ENCODE data around the gene TOR1AIP2.

DNA sequence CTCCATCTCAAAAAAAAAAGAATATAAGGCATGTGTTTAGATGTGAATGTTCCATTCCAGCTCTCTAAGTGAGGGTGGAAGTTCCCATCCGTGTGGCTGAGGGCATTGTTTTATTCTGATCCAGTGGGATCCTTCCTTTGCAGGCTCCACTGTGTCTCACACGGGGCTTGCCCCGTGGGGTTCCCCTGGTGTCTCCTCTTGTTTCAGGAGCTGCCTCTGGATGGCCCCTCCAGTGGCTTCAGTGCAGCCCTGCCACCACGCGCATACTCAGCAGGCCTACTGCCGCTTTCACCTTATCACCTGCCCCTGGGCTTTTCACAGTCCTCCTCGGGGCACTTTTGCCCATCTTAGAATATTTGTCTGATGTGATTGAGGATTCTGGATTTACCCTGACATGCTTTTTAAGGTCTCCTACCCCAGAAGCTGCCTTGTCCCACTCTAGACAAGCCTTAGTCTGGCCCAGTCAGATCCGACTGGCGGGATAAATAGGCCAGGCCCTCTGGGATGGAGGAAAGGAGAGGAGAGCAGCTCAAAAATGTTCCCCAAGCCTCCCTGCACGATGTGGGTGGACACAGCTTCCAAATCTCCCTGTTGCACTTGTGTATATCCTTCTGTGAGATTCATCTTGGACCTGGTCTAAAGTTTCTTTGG lies 79.3 kb downstream of the TOR1AIP2 start:
- TF ChIP-seq, protein P1, sequence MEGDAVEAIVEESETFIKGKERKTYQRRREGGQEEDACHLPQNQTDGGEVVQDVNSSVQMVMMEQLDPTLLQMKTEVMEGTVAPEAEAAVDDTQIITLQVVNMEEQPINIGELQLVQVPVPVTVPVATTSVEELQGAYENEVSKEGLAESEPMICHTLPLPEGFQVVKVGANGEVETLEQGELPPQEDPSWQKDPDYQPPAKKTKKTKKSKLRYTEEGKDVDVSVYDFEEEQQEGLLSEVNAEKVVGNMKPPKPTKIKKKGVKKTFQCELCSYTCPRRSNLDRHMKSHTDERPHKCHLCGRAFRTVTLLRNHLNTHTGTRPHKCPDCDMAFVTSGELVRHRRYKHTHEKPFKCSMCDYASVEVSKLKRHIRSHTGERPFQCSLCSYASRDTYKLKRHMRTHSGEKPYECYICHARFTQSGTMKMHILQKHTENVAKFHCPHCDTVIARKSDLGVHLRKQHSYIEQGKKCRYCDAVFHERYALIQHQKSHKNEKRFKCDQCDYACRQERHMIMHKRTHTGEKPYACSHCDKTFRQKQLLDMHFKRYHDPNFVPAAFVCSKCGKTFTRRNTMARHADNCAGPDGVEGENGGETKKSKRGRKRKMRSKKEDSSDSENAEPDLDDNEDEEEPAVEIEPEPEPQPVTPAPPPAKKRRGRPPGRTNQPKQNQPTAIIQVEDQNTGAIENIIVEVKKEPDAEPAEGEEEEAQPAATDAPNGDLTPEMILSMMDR (IDR thresholded peaks at IDR 0.05; ENCODE audit: control extremely low read depth in 1 of 3, insufficient read depth in 1 of 3, low read depth in 1 of 3, low read length in 3 of 3), result no peak
- TF ChIP-seq SP4 (IDR thresholded peaks at IDR 0.05; ENCODE audit: low read length) (no peak), EZH2 (IDR thresholded peaks at IDR 0.05; ENCODE audit: low read depth, low read length, severe bottlenecking) (no peak), ATF3 (IDR thresholded peaks at IDR 0.05; ENCODE audit: insufficient read depth, low read depth, low read length) (no peak), POLR2A (IDR thresholded peaks at IDR 0.05; ENCODE audit: control extremely low read depth in 1 of 2, low read depth in 2 of 2, low read length in 2 of 2) (no peak), KDM5A (IDR thresholded peaks at IDR 0.05; ENCODE audit: low read length) (no peak), SP1 (IDR thresholded peaks at IDR 0.05; ENCODE audit: low read depth, low read length) (no peak), YY1 (IDR thresholded peaks at IDR 0.05; ENCODE audit: low read depth, low read length) (no peak), RAD21 (IDR thresholded peaks at IDR 0.05 in 1 of 2, conservative IDR thresholded peaks at IDR 0.05 in 1 of 2; ENCODE audit: low read depth in 2 of 2, low read length in 2 of 2) (no peak), SIRT6 (IDR thresholded peaks at IDR 0.05; ENCODE audit: low read length) (no peak)
- TF ChIP-seq, protein P2, sequence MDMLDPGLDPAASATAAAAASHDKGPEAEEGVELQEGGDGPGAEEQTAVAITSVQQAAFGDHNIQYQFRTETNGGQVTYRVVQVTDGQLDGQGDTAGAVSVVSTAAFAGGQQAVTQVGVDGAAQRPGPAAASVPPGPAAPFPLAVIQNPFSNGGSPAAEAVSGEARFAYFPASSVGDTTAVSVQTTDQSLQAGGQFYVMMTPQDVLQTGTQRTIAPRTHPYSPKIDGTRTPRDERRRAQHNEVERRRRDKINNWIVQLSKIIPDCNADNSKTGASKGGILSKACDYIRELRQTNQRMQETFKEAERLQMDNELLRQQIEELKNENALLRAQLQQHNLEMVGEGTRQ (IDR thresholded peaks at IDR 0.05; ENCODE audit: low read length), result no peak

Measured in H1 (cell line).